Activated CD4-positive, alpha-beta T cell treated with anti-CD3 and anti-CD28 coated beads for 36 hours (primary cell): Measurements from ENCODE around the gene STIL. TPM values are rescaled to one million over a fixed set of nuclear protein-coding genes. Genes with fewer than 3 reads are reported as not detected.
"Not testable (repeated sequence)": the region's sequence is repeated elsewhere in the genome, so short reads cannot be mapped to it uniquely, and the experiment has no call there.

ENCODE experiments used
- ATAC-seq: fragments of 200-7000 bp; cut with Tn5 transposase; one replicate; pipeline ENCODE4 v1.10.0; 2021; ENCODE audit warnings: mild to moderate bottlenecking, moderate library complexity
- CTCF ChIA-PET: fragments of 350-600 bp; sonication (Branson Sonifier 250); formaldehyde crosslinking; loops from one replicate; lab custom pipeline; 2021; ENCODE audit warnings: antibody characterized with exemption; lab: Charles Lee
- POLR2A ChIA-PET: fragments of 350-600 bp; sonication (Branson Sonifier 250); formaldehyde crosslinking; loops from one replicate; lab custom pipeline; 2021; ENCODE audit warnings: antibody characterized with exemption, inconsistent platforms; lab: Charles Lee
- DNase-seq: peaks from one replicate; pipeline ENCODE4 v3.0.0-alpha.2; 2020
- H3K27ac Mint-ChIP-seq: one replicate; pipeline ENCODE4 v1.8.0; 2021; ENCODE audit warnings: mixed read lengths
- H3K27me3 Mint-ChIP-seq: one replicate; pipeline ENCODE4 v1.8.0; 2021; ENCODE audit warnings: mixed read lengths
- H3K36me3 Mint-ChIP-seq: one replicate; pipeline ENCODE4 v1.8.0; 2021; ENCODE audit warnings: low read depth, mixed read lengths
- H3K4me1 Mint-ChIP-seq: one replicate; pipeline ENCODE4 v1.8.0; 2021; ENCODE audit warnings: mixed read lengths
- H3K4me3 Mint-ChIP-seq: one replicate; pipeline ENCODE4 v1.8.0; 2021; ENCODE audit warnings: mild to moderate bottlenecking, moderate library complexity, mixed read lengths
- H3K9me3 Mint-ChIP-seq: one replicate; pipeline ENCODE4 v1.8.0; 2021; ENCODE audit warnings: low read depth, mixed read lengths
- intact Hi-C, 2 experiments: fragments of 100-400 bp; cut with DNase I in 1 of 2; cut with micrococcal nuclease in 1 of 2; formaldehyde crosslinking; loops; one replicate each; pipeline versions ENCODE4 v1.14.2 to v1.15.1; 2022 to 2024; cut with DNase I, micrococcal nuclease
- total RNA-seq, 2 experiments: library from RNA; stranded (reverse); gene quantifications; one replicate each; pipeline ENCODE4 v1.2.3, GENCODE V29; 2021

The STIL gene
- total RNA-seq, 2 experiments from 2014 or later: 33.9 to 36.0 TPM

GRCh38 chr1:47207803-47208373 is 106.1 kb downstream of the STIL start:
- intact Hi-C loops: no loop called here

GRCh38 chr1:47205918-47206317 is 108.0 kb downstream of the STIL start:
- Mint-ChIP-seq H3K9me3 (no peaks in the 10 kb centered on the region), H3K27ac (no peak overlapping the region), H3K4me1 (no peaks in the 10 kb centered on the region), H3K4me3 (no peak overlapping the region), H3K36me3 (no peaks in the 10 kb centered on the region), H3K27me3 (peaks cover 12% of the 10 kb centered on the region)
- DNase-seq (no peak), ATAC-seq (no peak)
- POLR2A ChIA-PET: no interaction called here
- intact Hi-C loops: no loop called here
- CTCF ChIA-PET: interaction anchor here (3.0 kb wide), 1 partner anchor 12 kb away, joined by 10 read pairs; no protein-coding TSS in a partner anchor

More at GRCh38 chr1:47207803-47208373, 106.1 kb downstream of the STIL start:
- Mint-ChIP-seq H3K4me3 (no peak overlapping the region), H3K27me3 (peaks cover 12% of the 10 kb centered on the region), H3K27ac (no peak overlapping the region), H3K36me3 (no peaks in the 10 kb centered on the region), H3K4me1 (no peaks in the 10 kb centered on the region), H3K9me3 (no peaks in the 10 kb centered on the region)
- ATAC-seq (peak; percentile 82), DNase-seq (peak; percentile 29)
- ChIA-PET POLR2A (no interaction called here), CTCF (interaction anchor here (0.6 to 1.3 kb wide), 2 partner anchors 15 to 55 kb away, joined by 3 to 5 read pairs; no protein-coding TSS in a partner anchor)

GRCh38 chr1:47203504-47203903 is 110.4 kb downstream of the STIL start:
- POLR2A ChIA-PET, H3K4me1 Mint-ChIP-seq, H3K9me3 Mint-ChIP-seq, H3K27ac Mint-ChIP-seq, H3K36me3 Mint-ChIP-seq, ATAC-seq, H3K4me3 Mint-ChIP-seq, intact Hi-C loops, DNase-seq: not testable (repeated sequence)
- peaks cover 25% of the 10 kb centered on the region for H3K27me3 Mint-ChIP-seq
- CTCF ChIA-PET: interaction anchor here (3.5 kb wide), 1 partner anchor 11 kb away, joined by 12 read pairs; no protein-coding TSS in a partner anchor

GRCh38 chr1:47201179-47201578 is 112.8 kb downstream of the STIL start:
- CTCF ChIA-PET: interaction anchor here (1.2 to 3.5 kb wide), 2 partner anchors 8 to 120 kb away, joined by 3 to 12 read pairs; no protein-coding TSS in a partner anchor
- DNase-seq (no peak), ATAC-seq (no peak)
- Mint-ChIP-seq H3K4me1 (no peaks in the 10 kb centered on the region), H3K4me3 (no peak overlapping the region), H3K27me3 (peaks cover 30% of the 10 kb centered on the region), H3K27ac (no peak overlapping the region), H3K36me3 (no peaks in the 10 kb centered on the region), H3K9me3 (no peaks in the 10 kb centered on the region)
- POLR2A ChIA-PET: interaction anchor here (0.6 kb wide), 1 partner anchor 13 kb away, joined by 3 read pairs; no protein-coding TSS in a partner anchor
- intact Hi-C loops: no loop called here

Other genes with a start within 250 kb of the STIL start
- not detected for gene CYP4Z1, start 246.9 kb downstream of the STIL start, total RNA-seq
- not detected for gene CYP4A22, start 176.7 kb downstream of the STIL start, total RNA-seq
- not detected for gene PDZK1IP1, start 124.1 kb downstream of the STIL start, total RNA-seq
- under 1 TPM in 1 of 2 experiments, not detected in 1; 0.19 TPM for gene TAL1, start 81.9 kb downstream of the STIL start, total RNA-seq
- gene CMPK1, start 19.6 kb upstream of the STIL start, total RNA-seq: 100 to 1,000 TPM in 1 of 2 experiments, 10 to 100 TPM in 1; 97.7 to 134 TPM
- not detected for gene FOXE3, start 102.1 kb upstream of the STIL start, total RNA-seq
- under 1 TPM; 0.05 to 0.07 TPM for gene FOXD2, start 123.9 kb upstream of the STIL start, total RNA-seq